ENCODE data around the gene CST6. TPM values are rescaled to one million over a fixed set of nuclear protein-coding genes. Genes with fewer than 3 reads are reported as not detected.

Gene CST6
- total and polyA plus RNA-seq, 2 donors (not counting 3 experiments of a cell fraction or from before 2014, with no cell fraction given), result 0.46 to 2.2 TPM

DNA sequence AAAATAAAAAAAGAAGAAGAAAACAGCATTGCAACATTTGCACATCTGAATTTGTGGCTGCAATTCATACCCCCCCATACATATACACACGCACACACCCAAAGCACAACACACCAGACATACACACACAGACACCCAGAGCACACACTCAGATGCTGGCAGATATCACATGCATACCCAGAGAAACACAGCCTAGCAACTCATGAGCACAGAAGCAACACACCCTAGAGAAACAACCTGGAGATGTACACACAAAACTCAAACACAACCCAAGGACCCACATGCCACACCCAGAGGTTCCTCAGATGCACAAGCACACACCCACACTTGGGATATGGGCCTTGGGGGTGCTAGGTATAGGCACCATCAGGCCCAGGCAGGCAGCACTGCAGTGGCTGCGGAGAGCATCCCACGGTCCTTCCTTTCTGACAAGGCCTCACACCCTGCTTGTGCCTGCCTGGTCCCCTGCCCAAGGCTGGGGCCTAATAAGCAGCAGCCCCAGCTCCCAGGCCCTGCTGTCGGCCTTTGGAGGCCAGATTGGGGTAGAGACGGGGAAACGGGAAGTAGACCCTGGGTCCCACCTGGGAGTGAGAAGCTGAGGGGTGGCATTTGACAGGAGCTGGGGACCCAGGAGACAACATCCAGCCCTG is 3.1 kb downstream of the CST6 start:
- peaks cover 21% of the 10 kb centered on the region for H3K4me1 ChIP-seq (ENCODE audit: control insufficient read depth, extremely low read depth, insufficient read depth, low read length)
- peak overlapping the region; percentile 48 for H3K9ac ChIP-seq (replicated peaks; ENCODE audit: extremely low read depth, insufficient read depth, low read length)
- no peaks in the 10 kb centered on the region for H4K20me1 ChIP-seq (replicated peaks; ENCODE audit: control insufficient read depth, extremely low read depth, insufficient read depth, low read length)
- intact Hi-C loops (cut with micrococcal nuclease) (no loop called here), dilution Hi-C loops (cut with MboI; ENCODE audit: extremely low pct_ligation_motif_present, low sequenced_read_pairs) (no loop called here)
- FAIRE-seq, result no peak
- CTCF ChIA-PET, result interaction anchor here (0.6 to 1.8 kb wide), 4 partner anchors 26 to 127 kb away, joined by 4 to 5 read pairs (median 4); partner anchors contain the start of gene FIBP
- H3K27me3 ChIP-seq (ENCODE audit: control insufficient read depth in 2 of 2, insufficient read depth in 2 of 2, low read length in 2 of 2), result peaks cover 2% of the 10 kb centered on the region in 2 experiments
- H3K27ac ChIP-seq (ENCODE audit: insufficient read depth, low read depth, low read length), result peak overlapping the region; percentile 84
- POLR2A ChIA-PET, result no interaction called here
- TF ChIP-seq JUN (IDR thresholded peaks at IDR 0.05; ENCODE audit: borderline replicate concordance, insufficient read depth, insufficient read length, low read depth), result no peak
- TF ChIP-seq MYC (IDR thresholded peaks at IDR 0.05; ENCODE audit: low read depth, low read length), result no peak
- TF ChIP-seq EZH2 (IDR thresholded peaks at IDR 0.05; ENCODE audit: borderline replicate concordance, low read depth, low read length, severe bottlenecking), result no peak
- TF ChIP-seq, protein P1, sequence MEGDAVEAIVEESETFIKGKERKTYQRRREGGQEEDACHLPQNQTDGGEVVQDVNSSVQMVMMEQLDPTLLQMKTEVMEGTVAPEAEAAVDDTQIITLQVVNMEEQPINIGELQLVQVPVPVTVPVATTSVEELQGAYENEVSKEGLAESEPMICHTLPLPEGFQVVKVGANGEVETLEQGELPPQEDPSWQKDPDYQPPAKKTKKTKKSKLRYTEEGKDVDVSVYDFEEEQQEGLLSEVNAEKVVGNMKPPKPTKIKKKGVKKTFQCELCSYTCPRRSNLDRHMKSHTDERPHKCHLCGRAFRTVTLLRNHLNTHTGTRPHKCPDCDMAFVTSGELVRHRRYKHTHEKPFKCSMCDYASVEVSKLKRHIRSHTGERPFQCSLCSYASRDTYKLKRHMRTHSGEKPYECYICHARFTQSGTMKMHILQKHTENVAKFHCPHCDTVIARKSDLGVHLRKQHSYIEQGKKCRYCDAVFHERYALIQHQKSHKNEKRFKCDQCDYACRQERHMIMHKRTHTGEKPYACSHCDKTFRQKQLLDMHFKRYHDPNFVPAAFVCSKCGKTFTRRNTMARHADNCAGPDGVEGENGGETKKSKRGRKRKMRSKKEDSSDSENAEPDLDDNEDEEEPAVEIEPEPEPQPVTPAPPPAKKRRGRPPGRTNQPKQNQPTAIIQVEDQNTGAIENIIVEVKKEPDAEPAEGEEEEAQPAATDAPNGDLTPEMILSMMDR (IDR thresholded peaks at IDR 0.05; ENCODE audit: extremely low read depth in 1 of 2, insufficient read depth in 1 of 2, low read depth in 1 of 2, low read length in 2 of 2), result no peak
- no peak for TF ChIP-seq GATA2 (IDR thresholded peaks at IDR 0.05; ENCODE audit: insufficient read depth, insufficient read length, low read depth, low read length)
- TF ChIP-seq POLR2AphosphoS5 (IDR thresholded peaks at IDR 0.05; ENCODE audit: insufficient read depth, low read depth, low read length), result no peak
- TF ChIP-seq POLR2A (IDR thresholded peaks at IDR 0.05; ENCODE audit: low read depth, low read length), result no peak
- no peak for TF ChIP-seq FOS (IDR thresholded peaks at IDR 0.05; ENCODE audit: borderline replicate concordance, insufficient read depth, low read length)
- TF ChIP-seq, protein P2, sequence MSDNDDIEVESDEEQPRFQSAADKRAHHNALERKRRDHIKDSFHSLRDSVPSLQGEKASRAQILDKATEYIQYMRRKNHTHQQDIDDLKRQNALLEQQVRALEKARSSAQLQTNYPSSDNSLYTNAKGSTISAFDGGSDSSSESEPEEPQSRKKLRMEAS (IDR thresholded peaks at IDR 0.05; ENCODE audit: insufficient read depth, insufficient read length), result no peak
- H3K4me3 ChIP-seq (replicated peaks in 1 of 3; ENCODE audit: insufficient read depth in 1 of 3, low read depth in 1 of 3, low read length in 3 of 3), result no peak overlapping the region
- H3K79me2 ChIP-seq (ENCODE audit: control insufficient read depth, insufficient read depth, low read length), result no peaks in the 10 kb centered on the region
- peak overlapping the region; percentile 19 for H3K4me2 ChIP-seq (ENCODE audit: insufficient read depth, low read length)
- H3K9me1 ChIP-seq (replicated peaks; ENCODE audit: control insufficient read depth, extremely low read depth, insufficient read depth, low read length), result no peaks in the 10 kb centered on the region
- no peaks in the 10 kb centered on the region for H3K9me3 ChIP-seq (replicated peaks; ENCODE audit: control insufficient read depth, insufficient read depth, low read length)
- no peak for DNase-seq (ENCODE audit: low read depth, low spot score)
- peak overlapping the region; percentile 43 for H2AFZ ChIP-seq (ENCODE audit: low read depth, low read length)
- BruUV-seq (replicated peaks), result no TSS peak
- H3K36me3 ChIP-seq (ENCODE audit: control insufficient read depth in 2 of 2, extremely low read depth in 1 of 2, insufficient read depth in 2 of 2, low read length in 2 of 2), result no peaks in the 10 kb centered on the region
